ENCODE data around the gene TRAF5. TPM values are rescaled to one million over a fixed set of nuclear protein-coding genes. Genes with fewer than 3 reads are reported as not detected.

Gene TRAF5
- total RNA-seq: 22.1 TPM
- polyA plus RNA-seq (ENCODE audit: insufficient read depth, low read depth, low replicate concordance): 4.8 TPM
- long read RNA-seq, donor 1: 0 reads
- long read RNA-seq, donor 2, partial matches to known transcripts: 0 of 2 reads
- long read RNA-seq, donor 2, other reads (novel, unspliced or antisense): 0 of 2 reads
- long read RNA-seq, donor 3, partial matches to known transcripts: 0 of 2 reads
- long read RNA-seq, donor 3, other reads (novel, unspliced or antisense): 0 of 2 reads
- long read RNA-seq, donor 4, partial matches to known transcripts: 0 of 1 reads
- long read RNA-seq, donor 4, other reads (novel, unspliced or antisense): 0 of 1 reads
- long read RNA-seq, donor 5: 0 reads
- long read RNA-seq, donor 6: 0 reads
- long read RNA-seq, donor 7, partial matches to known transcripts: 1 of 8 reads
- long read RNA-seq, donor 7, other reads (novel, unspliced or antisense): 3 of 8 reads
- long read RNA-seq, donor 8, partial matches to known transcripts: 0 of 1 reads
- long read RNA-seq, donor 8, other reads (novel, unspliced or antisense): 0 of 1 reads
- long read RNA-seq, donor 9: 0 reads
- long read RNA-seq, donor 10, partial matches to known transcripts: 0 of 1 reads
- long read RNA-seq, donor 10, other reads (novel, unspliced or antisense): 0 of 1 reads

- FAIRE-seq: no peak
- peak within 1 kb of the TSS; percentile 63 to 77 (median 71) for H3K9ac ChIP-seq (ENCODE audit: low read length in 3 of 3)
- no peaks in the 10 kb centered on the region for H3K27me3 ChIP-seq (ENCODE audit: control insufficient read depth, insufficient read depth, low read length)
- H3K9me3 ChIP-seq (ENCODE audit: control insufficient read depth in 2 of 3, insufficient read depth in 1 of 3, low read length in 3 of 3): no peaks in the 10 kb centered on the region
- H3K4me1 ChIP-seq (ENCODE audit: control insufficient read depth in 2 of 3, insufficient read depth in 2 of 3, low read depth in 1 of 3, low read length in 3 of 3): peaks cover 0 to 8% (median 7%) of the 10 kb centered on the region in 3 donors
- intact Hi-C loops (cut with DNase I): no loop called here
- H3K36me3 ChIP-seq (ENCODE audit: control insufficient read depth in 2 of 3, insufficient read depth in 3 of 3, low read length in 3 of 3): no peaks in the 10 kb centered on the region
- peak within 1 kb of the TSS; percentile 77 to 87 (median 82) for H3K4me3 ChIP-seq (ENCODE audit: low read length in 3 of 3)
- TF ChIP-seq CTCF (IDR thresholded peaks at IDR 0.05; ENCODE audit: borderline replicate concordance, extremely low read depth, insufficient read depth): no peak
- peak; percentile 50 to 88 (median 70) for DNase-seq
- peak within 1 kb of the TSS; percentile 73 to 80 for H3K27ac ChIP-seq (ENCODE audit: low read depth in 2 of 2, low read length in 2 of 2)
Measured at GRCh38 chr1:211326528-211327345, at the start of gene TRAF5. Gene TRAF5 (plus strand): TSS chr1:211326833. CDS start chr1:211353240, 26,407 bp downstream.

GRCh38 chr1:211279340-211279739 lies 47.3 kb upstream of the TRAF5 start:
- no peak for FAIRE-seq

GRCh38 chr1:211280910-211281309 lies 45.7 kb upstream of the TRAF5 start:
- Histone ChIP-seq H3K4me3 (ENCODE audit: low read length in 3 of 3) (no peak overlapping the region), H3K4me1 (ENCODE audit: control insufficient read depth in 2 of 3, insufficient read depth in 2 of 3, low read depth in 1 of 3, low read length in 3 of 3) (peaks cover 0 to 1% (median 0%) of the 10 kb centered on the region in 3 donors), H3K27me3 (ENCODE audit: control insufficient read depth, insufficient read depth, low read length) (no peaks in the 10 kb centered on the region), H3K9me3 (ENCODE audit: control insufficient read depth in 2 of 3, insufficient read depth in 1 of 3, low read length in 3 of 3) (no peaks in the 10 kb centered on the region), H3K9ac (ENCODE audit: low read length in 3 of 3) (no peak overlapping the region), H3K36me3 (ENCODE audit: control insufficient read depth in 2 of 3, insufficient read depth in 3 of 3, low read length in 3 of 3) (peaks cover 17 to 41% (median 24%) of the 10 kb centered on the region in 3 donors), H3K27ac (ENCODE audit: low read depth in 2 of 2, low read length in 2 of 2) (no peak overlapping the region)
- no peak for TF ChIP-seq CTCF (IDR thresholded peaks at IDR 0.05; ENCODE audit: borderline replicate concordance, extremely low read depth, insufficient read depth)
- intact Hi-C loops (cut with DNase I): no loop called here
- FAIRE-seq: no peak
- no peak for DNase-seq

More at GRCh38 chr1:211279340-211279739, 47.3 kb upstream of the TRAF5 start:
- intact Hi-C loops (cut with DNase I): no loop called here
- Histone ChIP-seq H3K9me3 (ENCODE audit: control insufficient read depth in 2 of 3, insufficient read depth in 1 of 3, low read length in 3 of 3) (no peaks in the 10 kb centered on the region), H3K36me3 (ENCODE audit: control insufficient read depth in 2 of 3, insufficient read depth in 3 of 3, low read length in 3 of 3) (peaks cover 13 to 29% (median 17%) of the 10 kb centered on the region in 3 donors), H3K4me3 (ENCODE audit: low read length in 3 of 3) (no peak overlapping the region), H3K27ac (ENCODE audit: low read depth in 2 of 2, low read length in 2 of 2) (no peak overlapping the region), H3K4me1 (ENCODE audit: control insufficient read depth in 2 of 3, insufficient read depth in 2 of 3, low read depth in 1 of 3, low read length in 3 of 3) (peaks cover 0 to 9% (median 0%) of the 10 kb centered on the region in 3 donors), H3K9ac (ENCODE audit: low read length in 3 of 3) (peak overlapping the region in 1 of 3 donors; percentile 7), H3K27me3 (ENCODE audit: control insufficient read depth, insufficient read depth, low read length) (no peaks in the 10 kb centered on the region)
- DNase-seq: no peak
- no peak for TF ChIP-seq CTCF (IDR thresholded peaks at IDR 0.05; ENCODE audit: borderline replicate concordance, extremely low read depth, insufficient read depth)

All from kidney (tissue), 22 donors.